Muscle of arm (tissue), 14 donors: ENCODE measurements around the gene SPANXD. TPM values are rescaled to one million over a fixed set of nuclear protein-coding genes. Genes with fewer than 3 reads are reported as not detected.
"Not testable (repeated sequence)": the region's sequence is repeated elsewhere in the genome, so short reads cannot be mapped to it uniquely, and the experiment has no call there.

Experiments
- DNase-seq: peaks from one replicate; pipeline ENCODE4 v3.0.0-alpha.2; 2013
- long read RNA-seq, 11 donors: transcript quantifications; one replicate each; lab custom pipeline, GENCODE V29; 2026
- polyA plus RNA-seq, 12 donors: library from polyadenylated mRNA; unstranded; fragments of 120-200 nt; gene quantifications; one replicate each; pipeline ENCODE4 v1.2.1, GENCODE V29; 2013; ENCODE audit not compliant: insufficient read length in 12 of 12

SPANXD gene
- polyA plus RNA-seq = under 1 TPM in 1 of 12 donors, not detected in 11; 0.22 TPM
- long read RNA-seq, donor 1 = 0 reads
- long read RNA-seq, donor 2 = 0 reads
- long read RNA-seq, donor 3 = 0 reads
- long read RNA-seq, donor 4 = 0 reads
- long read RNA-seq, donor 5 = 0 reads
- long read RNA-seq, donor 6 = 0 reads
- long read RNA-seq, donor 7 = 0 reads
- long read RNA-seq, donor 8 = 0 reads
- long read RNA-seq, donor 9 = 0 reads
- long read RNA-seq, donor 10 = 0 reads
- long read RNA-seq, donor 11 = 0 reads

- not testable (repeated sequence) for DNase-seq
These were observed at the start of gene SPANXD for GRCh38 chrX:141698639-141699038. TSS of gene SPANXD (minus strand) at chrX:141698739. CDS start at chrX:141698405, 334 bp downstream.

- no peak for DNase-seq
These were observed 44.1 kb upstream of the SPANXD start for GRCh38 chrX:141742666-141743065.

GRCh38 chrX:141736656-141737055 is 38.1 kb upstream of the SPANXD start:
- no peak for DNase-seq

- no peak for DNase-seq
These were observed 34.8 kb upstream of the SPANXD start for GRCh38 chrX:141733371-141733770.

- DNase-seq = no peak
These were observed 33.5 kb upstream of the SPANXD start for GRCh38 chrX:141732031-141732430.

- DNase-seq = no peak
These were observed 25.6 kb upstream of the SPANXD start for GRCh38 chrX:141724186-141724585.

- no peak for DNase-seq
These were observed 16.1 kb upstream of the SPANXD start for GRCh38 chrX:141714680-141715079.

- DNase-seq = no peak
These were observed 2.5 kb upstream of the SPANXD start for GRCh38 chrX:141701072-141701471.

- DNase-seq = no peak
These were observed 24.6 kb downstream of the SPANXD start for GRCh38 chrX:141673946-141674345.

- DNase-seq = no peak
These were observed 28.9 kb downstream of the SPANXD start for GRCh38 chrX:141669689-141670088.

- no peak for DNase-seq
These were observed 30.2 kb downstream of the SPANXD start for GRCh38 chrX:141668371-141668770.

GRCh38 chrX:141662781-141663180 is 35.8 kb downstream of the SPANXD start:
- DNase-seq = no peak

GRCh38 chrX:141652286-141652685 is 46.3 kb downstream of the SPANXD start:
- no peak for DNase-seq

Other genes starting within 250 kb of the SPANXD start
- not detected for gene SPANXA1, start 114.0 kb downstream of the SPANXD start, polyA plus RNA-seq
- gene SPANXA2, start 109.0 kb downstream of the SPANXD start, polyA plus RNA-seq = not detected
- 1 to 10 TPM in 4 of 12 donors, under 1 TPM in 5, not detected in 3; 0.20 to 1.3 (median 0.58) TPM for gene MAGEC3, start 139.6 kb upstream of the SPANXD start, polyA plus RNA-seq
- under 1 TPM in 1 of 12 donors, not detected in 11; 0.05 TPM for gene MAGEC1, start 205.2 kb upstream of the SPANXD start, polyA plus RNA-seq